CD4-positive, alpha-beta T cell (primary cell): ENCODE measurements around the gene TK1. TPM values are rescaled to one million over a fixed set of nuclear protein-coding genes. Genes with fewer than 3 reads are reported as not detected.
A peak's percentile ranks its signal among the peaks of the same experiment; 100 is the strongest.

Source experiments
- ATAC-seq: fragments of 200-7000 bp; cut with Tn5 transposase; one replicate; pipeline ENCODE4 v1.10.0; 2022; ENCODE audit warnings: mild to moderate bottlenecking; ENCODE audit not compliant: poor library complexity
- CTCF ChIA-PET: fragments of 350-600 bp; sonication (Branson Sonifier 250); formaldehyde crosslinking; loops from one replicate; lab custom pipeline; 2021; ENCODE audit warnings: antibody characterized with exemption, inconsistent platforms; lab: Charles Lee
- POLR2A ChIA-PET: fragments of 350-600 bp; sonication (Branson Sonifier 250); formaldehyde crosslinking; loops from one replicate; lab custom pipeline; 2021; ENCODE audit warnings: antibody characterized with exemption, inconsistent platforms; lab: Charles Lee
- DNase-seq, 14 experiments: peaks; one replicate each; pipeline ENCODE4 v3.0.0-alpha.2; 2013 to 2020; ENCODE audit warnings: mixed read lengths in 2 of 14
- H3K27ac ChIP-seq, 2 donors: one replicate each; pipeline versions ENCODE4 v1.5.1 to v1.7.0; 2013; ENCODE audit warnings: low read length in 2 of 2, low read depth in 1 of 2, mild to moderate bottlenecking in 1 of 2
- H3K27me3 ChIP-seq, 2 experiments: 1 replicate in 1 of 2; 2 replicates in 1 of 2; pipeline versions ENCODE4 v1.6.1 to v1.7.0; 2013; ENCODE audit warnings: low read length in 2 of 2, control low read depth in 1 of 2, mild to moderate bottlenecking in 1 of 2, moderate library complexity in 1 of 2; ENCODE audit not compliant: insufficient read depth in 2 of 2, control insufficient read depth in 1 of 2
- H3K36me3 ChIP-seq: one replicate; pipeline ENCODE4 v1.6.1; 2013; ENCODE audit warnings: low read length, control low read depth; ENCODE audit not compliant: insufficient read depth
- H3K4me1 ChIP-seq: one replicate; pipeline ENCODE4 v1.6.1; 2013; ENCODE audit warnings: low read length, control low read depth; ENCODE audit not compliant: insufficient read depth
- H3K4me3 ChIP-seq: one replicate; pipeline ENCODE4 v1.5.1; 2013; ENCODE audit warnings: mild to moderate bottlenecking, low read length, moderate library complexity
- H3K9me3 ChIP-seq, 2 experiments: 1 replicate in 1 of 2; 2 replicates in 1 of 2; pipeline versions ENCODE4 v1.6.1 to v1.7.0; 2013; ENCODE audit warnings: low read length in 2 of 2, mild to moderate bottlenecking in 2 of 2, control low read depth in 1 of 2, moderate library complexity in 1 of 2; ENCODE audit not compliant: control insufficient read depth in 1 of 2, insufficient read depth in 1 of 2
- H3K27ac Mint-ChIP-seq: one replicate; pipeline ENCODE4 v1.8.0; 2020; ENCODE audit warnings: mixed read lengths
- H3K27me3 Mint-ChIP-seq: one replicate; pipeline ENCODE4 v1.8.0; 2021; ENCODE audit warnings: mixed read lengths
- H3K36me3 Mint-ChIP-seq: one replicate; pipeline ENCODE4 v1.8.0; 2021; ENCODE audit warnings: low read depth, mixed read lengths
- H3K4me1 Mint-ChIP-seq: one replicate; pipeline ENCODE4 v1.8.0; 2021; ENCODE audit warnings: low read depth, mixed read lengths
- H3K4me3 Mint-ChIP-seq: one replicate; pipeline ENCODE4 v1.8.0; 2020; ENCODE audit warnings: mild to moderate bottlenecking, mixed read lengths
- H3K9me3 Mint-ChIP-seq: one replicate; pipeline ENCODE4 v1.8.0; 2020; ENCODE audit warnings: mixed read lengths
- intact Hi-C, 2 experiments: fragments of 100-400 bp; cut with DNase I in 1 of 2; cut with micrococcal nuclease in 1 of 2; formaldehyde crosslinking; loops; one replicate each; pipeline versions ENCODE4 v1.15.1 to v1.9.0; 2023 to 2025; cut with DNase I, micrococcal nuclease
- total RNA-seq, 174 experiments: library from RNA in 2 of 174; stranded (reverse) in 2 of 174; gene quantifications; one replicate each; pipeline ENCODE4 v1.2.3 and lab custom pipeline; 2021 to 2026
- TF ChIP-seq, protein P1 (sequence below): fragments of 200-600 bp; IDR thresholded peaks from one replicate; pipeline ENCODE4 v1.8.0; 2022; ENCODE audit warnings: antibody characterized with exemption, mild to moderate bottlenecking

The TK1 gene
- total RNA-seq, 2 experiments from 2014 or later = 0.78 to 0.88 TPM

DNA sequence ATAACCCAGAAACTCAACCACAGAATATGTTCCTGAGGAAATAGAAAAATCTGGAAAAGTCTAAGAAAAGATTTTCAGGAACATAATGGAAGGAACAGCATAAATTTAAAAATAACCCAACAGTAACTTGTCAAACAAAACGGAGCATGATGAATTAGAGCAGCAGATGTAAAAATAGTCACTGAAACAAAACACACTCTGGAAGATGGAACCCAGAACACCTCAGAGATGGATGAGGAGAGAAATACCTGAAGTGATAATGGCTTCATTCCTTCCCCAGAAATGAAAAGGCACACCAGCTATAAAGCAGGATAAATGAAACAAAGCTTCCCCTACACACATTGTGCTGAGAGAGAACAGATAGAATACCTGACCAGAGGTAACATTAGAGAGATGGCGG lies 6.3 kb downstream of the TK1 start:
- Mint-ChIP-seq H3K4me3 (no peak overlapping the region), H3K4me1 (peaks cover 14% of the 10 kb centered on the region), H3K9me3 (no peaks in the 10 kb centered on the region), H3K27ac (no peak overlapping the region), H3K27me3 (no peaks in the 10 kb centered on the region), H3K36me3 (no peaks in the 10 kb centered on the region)
- Histone ChIP-seq H3K27me3 (no peaks in the 10 kb centered on the region), H3K27ac (no peak overlapping the region), H3K9me3 (no peaks in the 10 kb centered on the region), H3K36me3 (no peaks in the 10 kb centered on the region), H3K4me3 (no peak overlapping the region), H3K4me1 (peaks cover 14% of the 10 kb centered on the region)
- intact Hi-C loops = no loop called here
- ChIA-PET POLR2A (no interaction called here), CTCF (no interaction called here)
- TF ChIP-seq, protein P1, sequence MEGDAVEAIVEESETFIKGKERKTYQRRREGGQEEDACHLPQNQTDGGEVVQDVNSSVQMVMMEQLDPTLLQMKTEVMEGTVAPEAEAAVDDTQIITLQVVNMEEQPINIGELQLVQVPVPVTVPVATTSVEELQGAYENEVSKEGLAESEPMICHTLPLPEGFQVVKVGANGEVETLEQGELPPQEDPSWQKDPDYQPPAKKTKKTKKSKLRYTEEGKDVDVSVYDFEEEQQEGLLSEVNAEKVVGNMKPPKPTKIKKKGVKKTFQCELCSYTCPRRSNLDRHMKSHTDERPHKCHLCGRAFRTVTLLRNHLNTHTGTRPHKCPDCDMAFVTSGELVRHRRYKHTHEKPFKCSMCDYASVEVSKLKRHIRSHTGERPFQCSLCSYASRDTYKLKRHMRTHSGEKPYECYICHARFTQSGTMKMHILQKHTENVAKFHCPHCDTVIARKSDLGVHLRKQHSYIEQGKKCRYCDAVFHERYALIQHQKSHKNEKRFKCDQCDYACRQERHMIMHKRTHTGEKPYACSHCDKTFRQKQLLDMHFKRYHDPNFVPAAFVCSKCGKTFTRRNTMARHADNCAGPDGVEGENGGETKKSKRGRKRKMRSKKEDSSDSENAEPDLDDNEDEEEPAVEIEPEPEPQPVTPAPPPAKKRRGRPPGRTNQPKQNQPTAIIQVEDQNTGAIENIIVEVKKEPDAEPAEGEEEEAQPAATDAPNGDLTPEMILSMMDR = no peak
- DNase-seq (no peak), ATAC-seq (no peak)

DNA sequence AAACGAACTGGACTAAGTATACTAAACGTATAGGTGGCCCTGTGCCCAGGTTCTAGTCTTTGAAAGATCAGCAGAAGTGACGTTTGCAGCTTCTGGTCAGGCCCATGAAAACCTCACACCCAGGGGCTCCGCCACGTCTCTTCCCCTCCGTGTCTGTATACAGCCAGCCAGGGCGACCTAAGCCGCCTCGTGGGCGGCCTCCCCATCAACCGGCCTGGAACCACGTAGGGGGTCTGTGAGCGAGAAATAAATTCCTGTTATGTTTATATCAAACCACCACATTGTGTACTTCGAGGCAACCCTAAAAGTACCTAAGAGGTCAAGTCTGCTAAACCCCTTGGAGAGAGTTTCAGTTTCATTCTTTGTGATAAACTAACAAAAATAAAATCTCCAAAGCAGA lies 6.8 kb downstream of the TK1 start:
- Histone ChIP-seq H3K4me1 (peaks cover 18% of the 10 kb centered on the region), H3K9me3 (no peaks in the 10 kb centered on the region), H3K36me3 (no peaks in the 10 kb centered on the region), H3K27me3 (no peaks in the 10 kb centered on the region), H3K4me3 (no peak overlapping the region), H3K27ac (no peak overlapping the region)
- POLR2A ChIA-PET = no interaction called here
- no peaks in the 10 kb centered on the region for H3K27me3 Mint-ChIP-seq
- intact Hi-C loops = no loop called here
- CTCF ChIA-PET = no interaction called here
- peaks cover 17% of the 10 kb centered on the region for H3K4me1 Mint-ChIP-seq
- H3K27ac Mint-ChIP-seq = no peak overlapping the region
- no peak overlapping the region for H3K4me3 Mint-ChIP-seq
- no peak for ATAC-seq
- DNase-seq = no peak
- TF ChIP-seq, protein P1 = no peak
- no peaks in the 10 kb centered on the region for H3K9me3 Mint-ChIP-seq
- no peaks in the 10 kb centered on the region for H3K36me3 Mint-ChIP-seq

DNA sequence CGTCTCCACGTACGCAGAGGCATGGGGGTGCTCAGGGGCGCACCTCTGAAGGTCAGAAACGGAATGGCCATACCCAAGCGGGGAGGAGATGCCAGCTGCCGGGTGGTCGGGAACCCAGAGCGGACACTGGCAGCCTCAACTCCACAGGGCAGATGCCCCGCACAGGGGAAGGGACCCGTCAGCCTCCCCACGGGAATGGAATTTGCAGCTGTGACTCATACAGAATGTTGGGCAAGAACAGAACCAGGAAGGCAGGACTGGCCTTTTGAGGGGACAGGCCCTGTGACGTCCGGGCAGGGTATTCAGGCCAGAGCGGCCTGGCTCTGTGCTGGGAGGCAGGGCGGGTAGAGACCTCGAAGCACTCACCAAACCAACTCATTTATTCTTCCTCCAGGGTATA lies 7.5 kb downstream of the TK1 start:
- intact Hi-C loops = loop anchor here in 1 of 2 experiments (5.0 kb wide), 1 partner anchor 47 kb away; the partner anchor contains the start of gene TMC8
- no peak overlapping the region for H3K4me3 Mint-ChIP-seq
- no peaks in the 10 kb centered on the region for H3K36me3 ChIP-seq
- DNase-seq = peak in 1 of 14 experiments; percentile 45
- POLR2A ChIA-PET = no interaction called here
- H3K27me3 ChIP-seq = no peaks in the 10 kb centered on the region
- CTCF ChIA-PET = no interaction called here
- H3K4me1 ChIP-seq = peaks cover 25% of the 10 kb centered on the region
- no peaks in the 10 kb centered on the region for H3K27me3 Mint-ChIP-seq
- no peaks in the 10 kb centered on the region for H3K36me3 Mint-ChIP-seq
- ATAC-seq = no peak
- H3K9me3 ChIP-seq = no peaks in the 10 kb centered on the region
- no peaks in the 10 kb centered on the region for H3K9me3 Mint-ChIP-seq
- H3K27ac ChIP-seq = no peak overlapping the region
- H3K27ac Mint-ChIP-seq = no peak overlapping the region
- TF ChIP-seq, protein P1 = no peak
- H3K4me3 ChIP-seq = no peak overlapping the region
- peaks cover 17% of the 10 kb centered on the region for H3K4me1 Mint-ChIP-seq
